ENCODE results near the gene SPTLC3. TPM values are rescaled to one million over a fixed set of nuclear protein-coding genes. Genes with fewer than 3 reads are reported as not detected.
A peak's percentile ranks its signal among the peaks of the same experiment; 100 is the strongest.

The SPTLC3 gene
- total and polyA plus RNA-seq, 2 of the 13 experiments (the other 11 are each of a cell fraction or from before 2014, with no cell fraction given), result 20.5 to 95.6 TPM

DNA sequence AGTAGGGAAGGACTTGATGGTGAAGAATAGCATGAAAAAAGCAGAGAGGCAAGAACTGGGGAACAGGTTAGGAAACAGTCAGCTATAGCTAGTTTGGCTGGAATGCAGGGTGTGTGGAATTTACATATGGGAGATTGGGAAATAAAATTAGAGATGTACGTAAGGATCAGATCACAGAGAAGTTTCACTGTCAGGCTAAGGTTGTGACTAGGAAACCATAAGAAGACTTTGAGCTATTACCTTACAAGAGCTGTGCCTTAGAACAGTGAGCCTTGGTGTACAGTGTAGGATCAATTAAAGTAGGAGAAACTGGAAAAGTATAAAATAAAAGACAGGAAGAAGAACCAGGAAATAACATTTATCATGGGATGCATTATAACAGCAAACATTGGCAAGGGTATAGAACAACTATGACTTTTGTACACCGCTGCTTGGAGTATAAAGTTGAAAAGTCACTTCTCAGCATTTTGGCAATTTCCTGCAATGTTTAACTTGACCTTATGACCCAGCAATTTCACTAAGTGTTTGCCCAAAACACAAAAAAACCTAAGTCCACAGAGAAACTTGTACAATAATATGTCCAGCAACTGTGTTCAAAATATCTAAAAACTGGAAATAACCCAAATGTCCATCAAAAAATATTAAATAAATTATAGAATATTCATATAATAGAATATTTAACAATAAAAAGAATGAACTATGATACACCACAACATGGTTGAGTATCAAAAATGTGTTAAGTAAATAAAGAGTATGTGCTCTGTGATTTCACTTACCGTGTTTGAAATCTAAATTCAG is 31.2 kb upstream of the SPTLC3 start (continued):
- TF ChIP-seq, protein P1, sequence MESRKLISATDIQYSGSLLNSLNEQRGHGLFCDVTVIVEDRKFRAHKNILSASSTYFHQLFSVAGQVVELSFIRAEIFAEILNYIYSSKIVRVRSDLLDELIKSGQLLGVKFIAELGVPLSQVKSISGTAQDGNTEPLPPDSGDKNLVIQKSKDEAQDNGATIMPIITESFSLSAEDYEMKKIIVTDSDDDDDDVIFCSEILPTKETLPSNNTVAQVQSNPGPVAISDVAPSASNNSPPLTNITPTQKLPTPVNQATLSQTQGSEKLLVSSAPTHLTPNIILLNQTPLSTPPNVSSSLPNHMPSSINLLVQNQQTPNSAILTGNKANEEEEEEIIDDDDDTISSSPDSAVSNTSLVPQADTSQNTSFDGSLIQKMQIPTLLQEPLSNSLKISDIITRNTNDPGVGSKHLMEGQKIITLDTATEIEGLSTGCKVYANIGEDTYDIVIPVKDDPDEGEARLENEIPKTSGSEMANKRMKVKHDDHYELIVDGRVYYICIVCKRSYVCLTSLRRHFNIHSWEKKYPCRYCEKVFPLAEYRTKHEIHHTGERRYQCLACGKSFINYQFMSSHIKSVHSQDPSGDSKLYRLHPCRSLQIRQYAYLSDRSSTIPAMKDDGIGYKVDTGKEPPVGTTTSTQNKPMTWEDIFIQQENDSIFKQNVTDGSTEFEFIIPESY (CRISPR knock-in tag; IDR thresholded peaks at IDR 0.05), result no peak
- TF ChIP-seq ZSCAN9 (CRISPR knock-in tag; IDR thresholded peaks at IDR 0.05; ENCODE audit: borderline replicate concordance) (0 out of 2 replicates have a peak, but pooled peaks have one; percentile 19), MBD4 (IDR thresholded peaks at IDR 0.05; ENCODE audit: borderline replicate concordance, low read length) (0 out of 2 replicates have a peak, but pooled peaks have one; percentile 80), PRMT3 (CRISPR knock-in tag; IDR thresholded peaks at IDR 0.05; ENCODE audit: borderline replicate concordance, low read depth) (no peak), RFXANK (CRISPR knock-in tag; IDR thresholded peaks at IDR 0.05) (no peak), JUNB (CRISPR knock-in tag; IDR thresholded peaks at IDR 0.05; ENCODE audit: borderline replicate concordance) (no peak; the same call in 1 of the 2 replicates), SNAI1 (CRISPR knock-in tag; IDR thresholded peaks at IDR 0.05; ENCODE audit: borderline replicate concordance) (no peak), HDAC6 (IDR thresholded peaks at IDR 0.05; ENCODE audit: low read depth, low read length) (no peak)
- TF ChIP-seq, protein P2, sequence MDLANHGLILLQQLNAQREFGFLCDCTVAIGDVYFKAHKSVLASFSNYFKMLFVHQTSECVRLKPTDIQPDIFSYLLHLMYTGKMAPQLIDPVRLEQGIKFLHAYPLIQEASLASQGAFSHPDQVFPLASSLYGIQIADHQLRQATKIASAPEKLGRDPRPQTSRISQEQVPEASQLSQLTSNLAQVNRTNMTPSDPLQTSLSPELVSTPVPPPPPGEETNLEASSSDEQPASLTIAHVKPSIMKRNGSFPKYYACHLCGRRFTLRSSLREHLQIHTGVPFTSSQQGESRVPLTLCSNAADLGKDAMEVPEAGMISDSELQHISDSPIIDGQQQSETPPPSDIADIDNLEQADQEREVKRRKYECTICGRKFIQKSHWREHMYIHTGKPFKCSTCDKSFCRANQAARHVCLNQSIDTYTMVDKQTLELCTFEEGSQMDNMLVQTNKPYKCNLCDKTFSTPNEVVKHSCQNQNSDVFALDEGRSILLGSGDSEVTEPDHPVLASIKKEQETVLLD (CRISPR knock-in tag; IDR thresholded peaks at IDR 0.05; ENCODE audit: low read depth), result no peak
- TF ChIP-seq, protein P3, sequence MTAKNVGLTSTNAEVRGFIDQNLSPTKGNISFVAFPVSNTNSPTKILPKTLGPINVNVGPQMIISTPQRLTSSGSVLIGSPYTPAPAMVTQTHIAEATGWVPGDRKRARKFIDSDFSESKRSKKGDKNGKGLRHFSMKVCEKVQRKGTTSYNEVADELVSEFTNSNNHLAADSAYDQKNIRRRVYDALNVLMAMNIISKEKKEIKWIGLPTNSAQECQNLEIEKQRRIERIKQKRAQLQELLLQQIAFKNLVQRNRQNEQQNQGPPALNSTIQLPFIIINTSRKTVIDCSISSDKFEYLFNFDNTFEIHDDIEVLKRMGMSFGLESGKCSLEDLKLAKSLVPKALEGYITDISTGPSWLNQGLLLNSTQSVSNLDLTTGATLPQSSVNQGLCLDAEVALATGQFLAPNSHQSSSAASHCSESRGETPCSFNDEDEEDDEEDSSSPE (CRISPR knock-in tag; IDR thresholded peaks at IDR 0.05), result 0 out of 2 replicates have a peak, but pooled peaks have one; percentile 8
- TF ChIP-seq, protein P4, sequence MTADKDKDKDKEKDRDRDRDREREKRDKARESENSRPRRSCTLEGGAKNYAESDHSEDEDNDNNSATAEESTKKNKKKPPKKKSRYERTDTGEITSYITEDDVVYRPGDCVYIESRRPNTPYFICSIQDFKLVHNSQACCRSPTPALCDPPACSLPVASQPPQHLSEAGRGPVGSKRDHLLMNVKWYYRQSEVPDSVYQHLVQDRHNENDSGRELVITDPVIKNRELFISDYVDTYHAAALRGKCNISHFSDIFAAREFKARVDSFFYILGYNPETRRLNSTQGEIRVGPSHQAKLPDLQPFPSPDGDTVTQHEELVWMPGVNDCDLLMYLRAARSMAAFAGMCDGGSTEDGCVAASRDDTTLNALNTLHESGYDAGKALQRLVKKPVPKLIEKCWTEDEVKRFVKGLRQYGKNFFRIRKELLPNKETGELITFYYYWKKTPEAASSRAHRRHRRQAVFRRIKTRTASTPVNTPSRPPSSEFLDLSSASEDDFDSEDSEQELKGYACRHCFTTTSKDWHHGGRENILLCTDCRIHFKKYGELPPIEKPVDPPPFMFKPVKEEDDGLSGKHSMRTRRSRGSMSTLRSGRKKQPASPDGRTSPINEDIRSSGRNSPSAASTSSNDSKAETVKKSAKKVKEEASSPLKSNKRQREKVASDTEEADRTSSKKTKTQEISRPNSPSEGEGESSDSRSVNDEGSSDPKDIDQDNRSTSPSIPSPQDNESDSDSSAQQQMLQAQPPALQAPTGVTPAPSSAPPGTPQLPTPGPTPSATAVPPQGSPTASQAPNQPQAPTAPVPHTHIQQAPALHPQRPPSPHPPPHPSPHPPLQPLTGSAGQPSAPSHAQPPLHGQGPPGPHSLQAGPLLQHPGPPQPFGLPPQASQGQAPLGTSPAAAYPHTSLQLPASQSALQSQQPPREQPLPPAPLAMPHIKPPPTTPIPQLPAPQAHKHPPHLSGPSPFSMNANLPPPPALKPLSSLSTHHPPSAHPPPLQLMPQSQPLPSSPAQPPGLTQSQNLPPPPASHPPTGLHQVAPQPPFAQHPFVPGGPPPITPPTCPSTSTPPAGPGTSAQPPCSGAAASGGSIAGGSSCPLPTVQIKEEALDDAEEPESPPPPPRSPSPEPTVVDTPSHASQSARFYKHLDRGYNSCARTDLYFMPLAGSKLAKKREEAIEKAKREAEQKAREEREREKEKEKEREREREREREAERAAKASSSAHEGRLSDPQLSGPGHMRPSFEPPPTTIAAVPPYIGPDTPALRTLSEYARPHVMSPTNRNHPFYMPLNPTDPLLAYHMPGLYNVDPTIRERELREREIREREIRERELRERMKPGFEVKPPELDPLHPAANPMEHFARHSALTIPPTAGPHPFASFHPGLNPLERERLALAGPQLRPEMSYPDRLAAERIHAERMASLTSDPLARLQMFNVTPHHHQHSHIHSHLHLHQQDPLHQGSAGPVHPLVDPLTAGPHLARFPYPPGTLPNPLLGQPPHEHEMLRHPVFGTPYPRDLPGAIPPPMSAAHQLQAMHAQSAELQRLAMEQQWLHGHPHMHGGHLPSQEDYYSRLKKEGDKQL (CRISPR knock-in tag; IDR thresholded peaks at IDR 0.05; ENCODE audit: low read depth), result peak; percentile 91
- TF ChIP-seq, protein P5, sequence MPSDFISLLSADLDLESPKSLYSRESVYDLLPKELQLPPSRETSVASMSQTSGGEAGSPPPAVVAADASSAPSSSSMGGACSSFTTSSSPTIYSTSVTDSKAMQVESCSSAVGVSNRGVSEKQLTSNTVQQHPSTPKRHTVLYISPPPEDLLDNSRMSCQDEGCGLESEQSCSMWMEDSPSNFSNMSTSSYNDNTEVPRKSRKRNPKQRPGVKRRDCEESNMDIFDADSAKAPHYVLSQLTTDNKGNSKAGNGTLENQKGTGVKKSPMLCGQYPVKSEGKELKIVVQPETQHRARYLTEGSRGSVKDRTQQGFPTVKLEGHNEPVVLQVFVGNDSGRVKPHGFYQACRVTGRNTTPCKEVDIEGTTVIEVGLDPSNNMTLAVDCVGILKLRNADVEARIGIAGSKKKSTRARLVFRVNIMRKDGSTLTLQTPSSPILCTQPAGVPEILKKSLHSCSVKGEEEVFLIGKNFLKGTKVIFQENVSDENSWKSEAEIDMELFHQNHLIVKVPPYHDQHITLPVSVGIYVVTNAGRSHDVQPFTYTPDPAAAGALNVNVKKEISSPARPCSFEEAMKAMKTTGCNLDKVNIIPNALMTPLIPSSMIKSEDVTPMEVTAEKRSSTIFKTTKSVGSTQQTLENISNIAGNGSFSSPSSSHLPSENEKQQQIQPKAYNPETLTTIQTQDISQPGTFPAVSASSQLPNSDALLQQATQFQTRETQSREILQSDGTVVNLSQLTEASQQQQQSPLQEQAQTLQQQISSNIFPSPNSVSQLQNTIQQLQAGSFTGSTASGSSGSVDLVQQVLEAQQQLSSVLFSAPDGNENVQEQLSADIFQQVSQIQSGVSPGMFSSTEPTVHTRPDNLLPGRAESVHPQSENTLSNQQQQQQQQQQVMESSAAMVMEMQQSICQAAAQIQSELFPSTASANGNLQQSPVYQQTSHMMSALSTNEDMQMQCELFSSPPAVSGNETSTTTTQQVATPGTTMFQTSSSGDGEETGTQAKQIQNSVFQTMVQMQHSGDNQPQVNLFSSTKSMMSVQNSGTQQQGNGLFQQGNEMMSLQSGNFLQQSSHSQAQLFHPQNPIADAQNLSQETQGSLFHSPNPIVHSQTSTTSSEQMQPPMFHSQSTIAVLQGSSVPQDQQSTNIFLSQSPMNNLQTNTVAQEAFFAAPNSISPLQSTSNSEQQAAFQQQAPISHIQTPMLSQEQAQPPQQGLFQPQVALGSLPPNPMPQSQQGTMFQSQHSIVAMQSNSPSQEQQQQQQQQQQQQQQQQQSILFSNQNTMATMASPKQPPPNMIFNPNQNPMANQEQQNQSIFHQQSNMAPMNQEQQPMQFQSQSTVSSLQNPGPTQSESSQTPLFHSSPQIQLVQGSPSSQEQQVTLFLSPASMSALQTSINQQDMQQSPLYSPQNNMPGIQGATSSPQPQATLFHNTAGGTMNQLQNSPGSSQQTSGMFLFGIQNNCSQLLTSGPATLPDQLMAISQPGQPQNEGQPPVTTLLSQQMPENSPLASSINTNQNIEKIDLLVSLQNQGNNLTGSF (CRISPR knock-in tag; IDR thresholded peaks at IDR 0.05), result no peak
